Cardiac muscle cell (in vitro differentiated cells and primary cell): ENCODE data around the gene ZNF683. TPM values are rescaled to one million over a fixed set of nuclear protein-coding genes. Genes with fewer than 3 reads are reported as not detected.
A peak's percentile ranks its signal among the peaks of the same experiment; 100 is the strongest.
"Not testable (repeated sequence)": the region's sequence is repeated elsewhere in the genome, so short reads cannot be mapped to it uniquely, and the experiment has no call there.

Experiments
- DNase-seq, 2 donors: peaks; one replicate each; pipeline versions ENCODE4 v3.0.0 to v3.0.0-alpha.2; 2010 to 2017; ENCODE audit warnings: low read depth in 1 of 2, low spot score in 1 of 2
- H3K27ac ChIP-seq: fragments of 200-600 bp; sonication (generic); 2 replicates; pipeline ENCODE4 v1.5.1; 2016
- H3K27me3 ChIP-seq: fragments of 200-600 bp; sonication (generic); 2 replicates; pipeline ENCODE4 v1.6.0; 2016; ENCODE audit warnings: control low read depth
- H3K36me3 ChIP-seq: fragments of 200-600 bp; sonication (generic); 2 replicates; pipeline ENCODE4 v1.5.1; 2016; ENCODE audit warnings: control low read depth
- H3K4me1 ChIP-seq: fragments of 200-600 bp; sonication (generic); 2 replicates; pipeline ENCODE4 v1.8.1; 2017; ENCODE audit warnings: low read depth, mild to moderate bottlenecking, mixed run types
- H3K4me3 ChIP-seq: fragments of 200-600 bp; sonication (generic); 2 replicates; pipeline ENCODE4 v1.5.1; 2016; ENCODE audit warnings: mild to moderate bottlenecking
- H3K9me3 ChIP-seq: fragments of 200-600 bp; sonication (generic); 2 replicates; pipeline ENCODE4 v1.5.1; 2017; ENCODE audit warnings: low read depth, mild to moderate bottlenecking, control low read depth
- CTCF ChIP-seq: IDR thresholded peaks from 2 replicates; pipeline ENCODE4 v1.5.1; 2012; ENCODE audit warnings: low read depth, mild to moderate bottlenecking, low read length
- polyA plus RNA-seq: library from polyadenylated mRNA; unstranded; fragments of >200 nt; fragmentation: Nextera tagmentation; extraction: Ambion mirVana; gene quantifications from 2 replicates; pipeline ENCODE4 v1.2.1, GENCODE V29; 2016
- total RNA-seq: library from RNA; depleted of rRNA; stranded (reverse); fragments of >200 nt; gene quantifications from 2 replicates; pipeline ENCODE4 v1.2.3, GENCODE V29; 2016

ZNF683 gene
- total and polyA plus RNA-seq, 2 experiments from 2014 or later: not detected

- Histone ChIP-seq H3K27ac (no peak overlapping the region), H3K36me3 (no peaks in the 10 kb centered on the region), H3K9me3 (no peaks in the 10 kb centered on the region), H3K27me3 (no peaks in the 10 kb centered on the region), H3K4me3 (no peak overlapping the region), H3K4me1 (no peaks in the 10 kb centered on the region)
- no peak for TF ChIP-seq CTCF
- peak in 1 of 2 donors; percentile 98 for DNase-seq
These were observed 5.7 kb upstream of the ZNF683 start for GRCh38 chr1:26378088-26378878.

DNA sequence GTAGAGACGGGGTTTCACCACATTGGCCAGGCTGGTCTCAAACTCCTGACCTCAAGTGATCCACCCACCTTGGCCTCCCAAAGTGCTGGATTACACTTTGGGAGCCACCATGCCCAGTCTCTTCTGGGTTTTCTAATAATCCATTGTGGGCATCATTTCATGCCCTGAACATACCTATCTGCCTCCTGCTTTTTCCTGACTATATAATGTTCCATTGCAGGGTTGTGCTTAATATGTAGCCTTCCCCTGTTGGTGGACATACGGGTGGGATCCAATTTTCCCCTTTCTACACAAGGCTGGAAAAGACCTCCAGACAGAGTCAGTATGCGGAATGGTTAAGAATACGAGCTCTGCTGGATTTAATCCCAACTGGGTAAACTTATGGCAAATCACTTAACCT lies 3.5 kb upstream of the ZNF683 start:
- Histone ChIP-seq H3K36me3 (no peaks in the 10 kb centered on the region), H3K27me3 (no peaks in the 10 kb centered on the region), H3K9me3 (no peaks in the 10 kb centered on the region), H3K4me3 (no peak overlapping the region), H3K27ac (no peak overlapping the region), H3K4me1 (no peaks in the 10 kb centered on the region)
- no peak for TF ChIP-seq CTCF
- no peak for DNase-seq

- H3K36me3 ChIP-seq: no peaks in the 10 kb centered on the region
- TF ChIP-seq CTCF: no peak
- H3K4me1 ChIP-seq: no peaks in the 10 kb centered on the region
- no peaks in the 10 kb centered on the region for H3K9me3 ChIP-seq
- H3K27ac ChIP-seq: no peak overlapping the region
- DNase-seq: no peak
- no peak overlapping the region for H3K4me3 ChIP-seq
- H3K27me3 ChIP-seq: no peaks in the 10 kb centered on the region
These were observed 2.5 kb upstream of the ZNF683 start for GRCh38 chr1:26375081-26375480.

- not testable (repeated sequence) for H3K4me1 ChIP-seq, H3K36me3 ChIP-seq, H3K27ac ChIP-seq, H3K27me3 ChIP-seq, H3K9me3 ChIP-seq, H3K4me3 ChIP-seq
- peak in 1 of 2 donors; percentile 29 for DNase-seq
These were observed 1.8 kb upstream of the ZNF683 start for GRCh38 chr1:26374361-26374760.

DNA sequence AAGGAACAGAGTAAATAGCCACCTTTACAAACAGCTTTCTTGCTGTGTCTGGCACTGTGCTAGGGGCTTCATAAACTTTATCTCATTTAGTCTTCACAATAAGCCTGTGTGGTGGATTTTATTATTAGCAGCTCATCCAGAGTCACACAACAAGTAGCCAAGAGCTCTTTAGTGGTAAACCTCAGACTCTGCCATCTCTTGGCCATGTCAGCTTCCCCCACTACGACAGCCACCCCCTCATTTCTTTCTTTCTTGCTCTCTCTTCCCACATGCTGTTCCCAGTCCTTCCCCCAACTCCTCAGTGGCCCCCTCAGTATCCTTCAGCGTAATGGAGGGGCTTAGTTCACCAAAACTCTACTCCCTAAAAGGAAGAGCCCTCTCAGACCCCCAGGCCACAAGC lies 1.2 kb upstream of the ZNF683 start:
- H3K27ac ChIP-seq: no peak overlapping the region
- no peaks in the 10 kb centered on the region for H3K4me1 ChIP-seq
- TF ChIP-seq CTCF: no peak
- H3K27me3 ChIP-seq: no peaks in the 10 kb centered on the region
- no peaks in the 10 kb centered on the region for H3K36me3 ChIP-seq
- no peak for DNase-seq
- no peaks in the 10 kb centered on the region for H3K9me3 ChIP-seq
- H3K4me3 ChIP-seq: no peak overlapping the region

GRCh38 chr1:26373281-26373680 lies 731 bp upstream of the ZNF683 start:
- TF ChIP-seq CTCF: no peak
- no peak for DNase-seq
- Histone ChIP-seq H3K27me3 (no peaks in the 10 kb centered on the region), H3K9me3 (no peaks in the 10 kb centered on the region), H3K4me3 (no peak overlapping the region), H3K4me1 (no peaks in the 10 kb centered on the region), H3K36me3 (no peaks in the 10 kb centered on the region), H3K27ac (no peak overlapping the region)
